BJ (cell line): ENCODE measurements around the gene LTB. TPM values are rescaled to one million over a fixed set of nuclear protein-coding genes. Genes with fewer than 3 reads are reported as not detected.

Source experiments
- CTCF ChIA-PET: fragments of 350-600 bp; formaldehyde crosslinking; extraction: SDS; loops from one replicate; lab custom pipeline; 2021; ENCODE audit warnings: antibody characterized with exemption, inconsistent platforms; lab: Yijun Ruan, JAX
- POLR2A ChIA-PET: fragments of 300-600 bp; sonication (Branson Sonifier 250); formaldehyde crosslinking; extraction: SDS; loops from one replicate; lab custom pipeline; 2021; ENCODE audit warnings: antibody characterized with exemption; lab: Charles Lee
- DNase-seq: peaks from one replicate; pipeline ENCODE4 v3.0.0-alpha.2; 2011; ENCODE audit warnings: low read depth
- H3K27me3 ChIP-seq: 2 replicates; pipeline ENCODE4 v1.6.0; 2011; ENCODE audit warnings: low read length; ENCODE audit not compliant: control insufficient read depth, insufficient read depth
- H3K36me3 ChIP-seq: 2 replicates; pipeline ENCODE4 v1.5.1; 2011; ENCODE audit warnings: low read length; ENCODE audit not compliant: control insufficient read depth, insufficient read depth
- H3K4me3 ChIP-seq: 2 replicates; pipeline ENCODE4 v1.5.1; 2011; ENCODE audit warnings: low read depth, mild to moderate bottlenecking, control low read depth, low read length
- polyA plus RNA-seq: library from polyadenylated mRNA; depleted of rRNA; stranded (reverse); fragments of >200 nt; gene quantifications from 2 replicates; pipeline ENCODE4 v1.2.3, GENCODE V29; 2011
- TF ChIP-seq, protein P1 (sequence below): IDR thresholded peaks from 2 replicates; pipeline ENCODE4 v1.5.1; 2011; ENCODE audit warnings: low read depth, mild to moderate bottlenecking, control low read depth, inconsistent platforms, low read length, moderate library complexity; ENCODE audit not compliant: insufficient read depth

Gene LTB
- polyA plus RNA-seq, 1 experiment = not detected

DNA sequence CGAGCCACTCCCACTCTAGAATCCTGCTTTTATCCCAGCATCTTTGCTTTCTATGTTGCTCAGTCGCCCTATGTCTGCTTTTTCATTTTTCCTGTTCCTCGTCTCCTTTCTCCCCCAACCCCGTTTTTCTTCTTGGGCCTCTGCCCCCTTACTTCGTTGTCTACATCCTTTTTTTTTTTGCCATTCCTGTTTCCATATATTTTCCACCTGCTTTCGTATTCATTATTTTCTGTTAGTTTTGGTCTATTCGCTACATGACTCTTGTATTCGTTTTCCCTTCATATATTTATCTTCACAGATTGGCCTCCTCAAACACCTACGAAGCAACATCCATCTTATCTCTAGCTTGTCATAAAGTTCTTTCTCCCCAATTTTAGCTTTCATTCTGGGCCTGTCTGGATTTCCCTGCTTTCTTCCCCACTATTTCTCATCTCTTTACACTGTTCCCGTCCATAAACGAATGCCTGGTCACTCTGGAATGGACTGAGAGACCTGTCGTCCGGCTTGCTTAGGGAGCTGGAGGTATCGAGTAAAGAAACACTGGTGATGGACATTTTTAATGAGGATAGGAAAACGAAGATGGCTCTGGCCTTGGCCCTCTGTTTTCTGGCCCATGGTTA is 39.2 kb upstream of the LTB start:
- ChIA-PET POLR2A (interaction anchor here (0.6 to 1.1 kb wide), 2 partner anchors 16 to 31 kb away, joined by 3 read pairs; partner anchors contain the start of gene BAG6), CTCF (interaction anchor here (1.0 to 3.6 kb wide), 4 partner anchors 13 to 75 kb away, joined by 4 to 18 read pairs (median 5); partner anchors contain the start of gene ATP6V1G2)
- TF ChIP-seq, protein P1, sequence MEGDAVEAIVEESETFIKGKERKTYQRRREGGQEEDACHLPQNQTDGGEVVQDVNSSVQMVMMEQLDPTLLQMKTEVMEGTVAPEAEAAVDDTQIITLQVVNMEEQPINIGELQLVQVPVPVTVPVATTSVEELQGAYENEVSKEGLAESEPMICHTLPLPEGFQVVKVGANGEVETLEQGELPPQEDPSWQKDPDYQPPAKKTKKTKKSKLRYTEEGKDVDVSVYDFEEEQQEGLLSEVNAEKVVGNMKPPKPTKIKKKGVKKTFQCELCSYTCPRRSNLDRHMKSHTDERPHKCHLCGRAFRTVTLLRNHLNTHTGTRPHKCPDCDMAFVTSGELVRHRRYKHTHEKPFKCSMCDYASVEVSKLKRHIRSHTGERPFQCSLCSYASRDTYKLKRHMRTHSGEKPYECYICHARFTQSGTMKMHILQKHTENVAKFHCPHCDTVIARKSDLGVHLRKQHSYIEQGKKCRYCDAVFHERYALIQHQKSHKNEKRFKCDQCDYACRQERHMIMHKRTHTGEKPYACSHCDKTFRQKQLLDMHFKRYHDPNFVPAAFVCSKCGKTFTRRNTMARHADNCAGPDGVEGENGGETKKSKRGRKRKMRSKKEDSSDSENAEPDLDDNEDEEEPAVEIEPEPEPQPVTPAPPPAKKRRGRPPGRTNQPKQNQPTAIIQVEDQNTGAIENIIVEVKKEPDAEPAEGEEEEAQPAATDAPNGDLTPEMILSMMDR = no peak
- no peak for DNase-seq
- Histone ChIP-seq H3K36me3 (peaks cover 23% of the 10 kb centered on the region), H3K27me3 (no peaks in the 10 kb centered on the region), H3K4me3 (peak overlapping the region; percentile 67)

DNA sequence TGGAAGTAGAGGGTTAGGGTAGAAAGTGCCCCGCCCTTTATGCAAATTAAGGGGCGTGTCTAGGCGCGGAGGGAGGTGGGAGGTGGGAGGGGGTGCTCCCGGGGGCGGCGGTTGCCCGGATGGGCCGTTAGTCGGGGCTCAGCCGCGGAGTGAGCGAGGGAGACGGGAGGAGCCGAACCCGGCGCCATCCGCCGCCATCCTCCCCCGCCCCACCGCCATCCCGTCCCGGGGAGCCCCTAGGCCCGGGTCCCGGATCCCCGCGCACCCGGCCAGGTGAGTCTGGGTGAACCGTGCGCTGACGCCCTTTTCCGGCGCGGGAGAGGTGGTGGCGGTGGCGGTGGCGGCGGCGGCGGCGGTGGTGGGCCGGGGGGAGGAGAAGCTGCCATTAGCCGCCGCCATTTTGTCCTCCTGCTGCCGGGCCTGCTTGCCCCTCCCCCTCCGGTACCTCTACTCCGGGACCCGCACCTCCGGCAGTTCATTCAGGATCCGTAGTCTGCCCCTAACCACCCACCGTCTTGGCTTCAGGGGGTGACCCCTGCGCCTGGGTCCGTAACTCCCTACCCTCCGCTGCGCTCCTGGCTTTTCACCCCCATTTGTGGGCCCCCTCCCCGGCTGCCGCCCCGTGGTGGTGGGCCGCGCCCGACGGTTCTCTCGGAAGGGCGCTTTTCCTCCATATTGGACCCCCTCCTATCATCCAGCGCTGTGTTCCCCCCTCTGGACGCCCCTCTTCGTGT is 38.5 kb upstream of the LTB start, which contains the start of gene PRRC2A:
PRRC2A (plus strand) TSS at position 130 of the 734 bp plus-strand sequence. CDS start 2,075 bp downstream, outside the sequence.
- POLR2A ChIA-PET = no interaction called here
- Histone ChIP-seq H3K4me3 (peak within 1 kb of the TSS; percentile 67), H3K36me3 (peaks cover 18% of the 10 kb centered on the region), H3K27me3 (no peaks in the 10 kb centered on the region)
- no peak for DNase-seq
- TF ChIP-seq, protein P1 = no peak
- CTCF ChIA-PET = interaction anchor here (3.6 kb wide), 1 partner anchor 22 kb away, joined by 18 read pairs; no protein-coding TSS in a partner anchor

DNA sequence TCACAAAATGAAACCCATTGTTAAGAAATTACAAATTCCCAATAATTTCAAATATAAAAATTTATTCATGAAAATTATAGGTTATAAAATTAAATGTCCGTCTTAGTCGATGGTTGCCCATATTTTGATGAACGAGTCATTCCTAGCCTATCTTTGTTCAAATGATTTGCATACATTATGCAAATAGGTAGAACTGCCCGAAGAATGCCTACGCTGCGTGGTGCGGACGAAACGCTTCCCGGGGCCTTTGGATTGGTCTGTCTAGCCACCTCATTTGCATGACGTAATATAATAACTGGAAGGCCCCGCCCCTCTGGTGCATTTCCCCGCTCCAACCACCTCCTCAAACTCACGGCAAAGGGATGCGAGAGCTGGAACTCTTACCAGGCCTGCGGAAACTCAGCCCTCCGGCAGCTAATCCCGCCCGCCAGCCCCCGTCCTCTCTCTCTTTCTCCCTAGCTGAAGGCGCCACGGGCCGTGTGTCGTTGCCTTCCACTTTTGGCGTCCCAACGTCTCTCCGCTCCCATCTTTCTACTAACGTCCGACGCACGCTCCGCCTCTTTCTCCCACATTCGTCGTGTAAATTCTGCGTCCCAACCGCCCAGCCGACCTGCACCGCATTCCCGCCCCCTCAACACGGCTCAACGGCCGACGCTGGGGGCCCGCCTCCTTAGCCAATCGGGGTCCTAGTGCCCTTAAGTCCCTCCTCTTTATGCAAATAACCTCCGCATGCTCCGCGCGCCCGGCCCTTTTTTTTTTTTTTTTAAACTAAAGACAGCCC is 37.8 kb upstream of the LTB start:
- CTCF ChIA-PET = interaction anchor here (3.6 kb wide), 1 partner anchor 22 kb away, joined by 18 read pairs; no protein-coding TSS in a partner anchor
- peak; percentile 97 for DNase-seq
- H3K27me3 ChIP-seq = no peaks in the 10 kb centered on the region
- TF ChIP-seq, protein P1 = no peak
- peaks cover 10% of the 10 kb centered on the region for H3K36me3 ChIP-seq
- POLR2A ChIA-PET = no interaction called here
- peak overlapping the region; percentile 64 for H3K4me3 ChIP-seq

DNA sequence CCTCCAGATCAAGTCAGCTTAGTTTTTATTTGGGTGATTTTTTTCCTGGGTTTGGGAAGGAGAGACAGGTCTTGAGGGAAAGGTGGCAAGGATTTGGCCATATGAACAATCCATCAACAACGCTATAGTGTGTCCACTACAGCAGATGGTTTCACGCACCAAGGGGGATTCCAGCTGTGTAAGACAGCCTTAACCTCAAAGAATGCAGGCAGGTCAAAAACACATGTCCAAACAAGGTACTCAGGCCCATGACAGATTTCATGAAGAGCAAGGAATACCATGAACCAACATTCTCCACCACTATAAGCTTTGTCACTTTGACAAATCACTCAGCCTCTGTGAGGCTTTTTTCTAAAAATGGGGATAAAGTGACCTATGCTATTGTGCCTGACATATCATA is 34.8 kb upstream of the LTB start:
- CTCF ChIA-PET = interaction anchor here (1.1 to 2.2 kb wide), 3 partner anchors 10 to 36 kb away, joined by 4 to 11 read pairs (median 4); no protein-coding TSS in a partner anchor
- DNase-seq = no peak
- H3K27me3 ChIP-seq = no peaks in the 10 kb centered on the region

More for the DNA sequence above, 34.8 kb upstream of the LTB start:
- no peaks in the 10 kb centered on the region for H3K36me3 ChIP-seq
- POLR2A ChIA-PET = interaction anchor here (0.6 kb wide), 1 partner anchor 15 kb away, joined by 4 read pairs; no protein-coding TSS in a partner anchor
- no peak overlapping the region for H3K4me3 ChIP-seq
- TF ChIP-seq, protein P1 = no peak
